HG02938 (cell line): ENCODE measurements around the gene TRANK1.
"Not testable (repeated sequence)": the region's sequence is repeated elsewhere in the genome, so short reads cannot be mapped to it uniquely, and the experiment has no call there.

Experiments used
- ATAC-seq: cut with Tn5 transposase; IDR thresholded peaks from one replicate; pipeline ENCODE4 v1.9.1; 2021; ENCODE audit warnings: mild to moderate bottlenecking, moderate library complexity; ENCODE audit not compliant: unreplicated experiment

TRANK1 gene

GRCh38 chr3:36923523-36923943 is 21.3 kb downstream of the TRANK1 start:
- ATAC-seq, result no peak

- ATAC-seq, result no peak
Measured at GRCh38 chr3:36920884-36921567, 23.8 kb downstream of the TRANK1 start.

DNA sequence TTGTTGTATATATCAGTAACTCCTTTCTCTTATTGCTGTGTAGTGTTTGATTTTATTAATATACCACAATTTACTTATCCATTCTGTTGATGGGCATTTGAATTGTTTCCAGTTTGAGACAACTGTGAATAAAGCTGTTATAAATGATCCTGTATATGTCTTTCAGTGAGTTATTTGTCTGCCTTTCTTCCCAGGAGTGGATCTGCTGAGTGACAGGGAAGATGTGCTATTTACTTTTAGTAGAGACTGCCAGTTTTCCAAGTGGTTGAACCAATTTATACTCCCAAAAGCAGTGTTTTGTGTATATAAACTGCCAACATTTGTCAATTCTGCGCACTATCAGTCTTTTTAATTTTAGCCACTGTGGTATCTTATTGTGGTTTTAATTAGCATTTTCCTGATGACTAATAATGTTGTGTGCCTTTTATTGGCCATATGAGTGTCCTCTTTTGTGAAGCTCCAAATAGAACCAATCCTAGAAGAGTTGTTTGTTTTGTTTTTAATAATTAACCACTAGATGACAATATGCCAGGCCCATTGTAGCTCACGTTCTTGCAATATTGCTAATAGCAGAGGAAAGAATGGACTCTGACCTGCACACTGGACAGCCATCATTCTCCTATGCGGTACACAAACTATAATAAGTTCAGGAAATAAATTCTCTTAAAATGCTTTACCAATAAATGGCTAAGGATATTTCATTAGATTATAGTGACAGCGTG is 25.3 kb downstream of the TRANK1 start:
- no peak for ATAC-seq

GRCh38 chr3:36918050-36918449 is 26.8 kb downstream of the TRANK1 start:
- peak; percentile 79 for ATAC-seq

DNA sequence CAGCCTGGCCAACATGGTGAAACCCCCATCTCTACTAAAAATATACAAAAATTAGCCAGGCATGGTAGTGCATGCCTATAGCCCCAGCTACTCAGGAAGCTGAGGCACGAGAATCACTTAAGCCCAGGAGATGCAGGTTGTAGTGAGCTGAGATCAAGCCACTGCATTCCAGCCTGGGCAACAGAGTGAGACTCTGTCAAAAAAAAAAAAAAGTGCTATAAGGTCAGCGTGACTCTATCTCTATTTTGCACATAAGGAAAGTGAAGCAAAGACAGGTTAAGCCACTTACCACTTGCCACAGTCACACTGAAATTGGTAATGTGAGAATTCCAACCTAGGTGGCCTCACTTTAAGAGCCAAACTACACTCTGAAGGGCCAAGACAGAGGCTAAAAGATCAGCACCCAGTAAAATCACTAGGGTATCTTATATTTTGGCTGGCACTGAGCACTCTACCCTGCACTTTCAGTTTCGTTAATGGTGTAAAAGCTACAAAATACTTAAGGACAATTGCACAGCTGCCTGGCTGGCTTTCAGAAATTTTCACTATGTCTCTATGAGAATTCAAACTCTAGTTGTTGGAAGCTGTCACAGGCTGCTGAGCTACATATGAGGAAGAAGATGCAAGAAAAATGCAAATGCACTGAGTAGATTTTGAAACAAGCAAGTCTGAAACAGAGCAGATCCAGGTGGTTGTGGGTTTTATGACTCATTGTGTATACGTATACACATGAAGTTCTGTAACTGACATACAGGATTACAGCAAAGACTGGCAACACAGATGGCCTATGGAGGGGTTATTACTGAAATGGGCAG is 32.7 kb downstream of the TRANK1 start:
- peak; percentile 96 for ATAC-seq

- no peak for ATAC-seq
Measured at GRCh38 chr3:36909666-36910065, 35.2 kb downstream of the TRANK1 start.

GRCh38 chr3:36909181-36909580 is 35.7 kb downstream of the TRANK1 start:
- ATAC-seq, result no peak

DNA sequence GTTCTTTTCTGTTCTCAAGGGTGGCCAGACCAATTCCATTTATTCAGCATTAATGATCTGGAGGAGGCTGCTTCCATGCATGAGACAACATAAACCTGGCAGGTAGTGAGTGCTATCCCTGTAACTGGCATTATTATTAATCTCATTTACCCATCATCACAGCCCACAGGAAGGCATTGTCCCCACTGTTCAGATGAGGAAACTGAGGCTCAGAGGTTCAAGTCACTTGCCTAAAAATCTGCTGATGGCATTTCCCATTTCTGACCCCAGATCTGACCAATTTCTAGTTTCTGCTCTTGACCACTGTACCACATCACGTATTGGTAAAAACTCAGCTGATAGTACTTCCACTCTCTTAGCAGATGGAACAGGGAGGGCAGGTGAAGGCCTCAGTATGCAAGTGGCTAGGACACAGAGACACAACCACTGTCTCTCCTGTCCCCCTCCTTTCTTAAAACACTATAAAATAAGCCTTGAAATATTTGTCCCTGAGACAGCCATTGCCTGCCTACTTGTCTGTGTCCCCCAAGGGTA is 36.1 kb downstream of the TRANK1 start:
- no peak for ATAC-seq

GRCh38 chr3:36907911-36908646 is 36.8 kb downstream of the TRANK1 start:
- no peak for ATAC-seq

GRCh38 chr3:36906504-36907149 is 38.2 kb downstream of the TRANK1 start:
- ATAC-seq, result no peak

DNA sequence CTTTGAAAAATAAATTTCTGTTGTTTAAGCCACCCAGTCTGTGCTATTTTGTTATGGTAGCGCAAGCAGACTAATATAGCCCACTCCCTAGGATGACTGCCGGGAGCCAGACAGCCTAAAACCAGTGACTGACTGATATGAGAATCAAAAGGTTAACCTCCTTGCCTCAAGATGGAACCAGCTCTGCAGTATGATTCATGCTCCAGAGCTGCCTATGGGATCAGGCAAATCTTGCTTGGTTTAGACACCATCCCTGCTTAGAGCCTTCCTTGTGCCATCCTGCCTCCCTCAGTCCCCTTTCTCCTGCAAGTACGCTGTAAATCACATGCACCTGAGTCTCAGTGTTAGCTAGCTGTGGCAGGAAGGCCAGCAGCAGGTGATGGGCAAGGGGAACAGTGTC is 39.3 kb downstream of the TRANK1 start:
- ATAC-seq, result no peak

GRCh38 chr3:36904641-36905040 is 40.2 kb downstream of the TRANK1 start:
- no peak for ATAC-seq

DNA sequence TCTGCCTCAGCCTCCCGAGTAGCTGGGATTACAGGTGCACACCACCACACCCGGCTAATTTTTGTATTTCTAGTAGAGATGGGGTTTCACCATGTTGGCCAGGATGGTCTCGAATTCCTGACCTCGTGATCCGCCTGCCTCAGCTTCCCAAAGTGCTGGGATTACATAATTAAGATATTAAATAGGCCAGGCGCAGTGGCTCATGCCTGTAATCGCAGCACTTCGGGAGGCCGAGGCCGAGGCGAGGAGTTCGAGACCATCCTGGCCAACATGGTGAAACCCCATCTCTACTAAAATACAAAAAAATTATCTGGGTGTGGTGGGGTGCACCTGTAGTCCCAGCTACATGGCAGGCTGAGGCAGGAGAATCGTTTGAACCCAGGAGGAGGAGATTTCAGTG is 40.8 kb downstream of the TRANK1 start:
- not testable (repeated sequence) for ATAC-seq

GRCh38 chr3:36903119-36903882 is 41.6 kb downstream of the TRANK1 start:
- no peak for ATAC-seq

DNA sequence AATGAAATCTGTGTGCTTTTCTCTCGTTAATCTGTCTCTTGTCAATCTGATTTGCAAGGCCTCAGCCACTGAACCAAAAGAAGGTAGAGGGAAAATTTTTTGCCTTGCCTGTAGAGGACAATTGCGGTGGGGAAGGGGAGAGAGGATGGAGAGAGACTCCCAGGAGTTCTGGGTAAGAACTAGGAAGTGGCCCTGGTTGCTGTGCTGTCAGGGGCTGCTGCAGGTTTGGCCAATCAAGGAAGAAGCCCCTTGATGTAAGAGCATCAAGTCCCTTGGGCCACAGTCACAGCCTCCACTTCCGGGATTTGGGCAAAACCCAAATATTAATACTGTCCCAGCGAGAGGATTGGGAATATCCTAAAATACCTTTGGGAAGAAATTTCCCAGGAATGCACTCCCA is 43.3 kb downstream of the TRANK1 start:
- ATAC-seq, result no peak

GRCh38 chr3:36900474-36901443 is 44.1 kb downstream of the TRANK1 start:
- no peak for ATAC-seq

DNA sequence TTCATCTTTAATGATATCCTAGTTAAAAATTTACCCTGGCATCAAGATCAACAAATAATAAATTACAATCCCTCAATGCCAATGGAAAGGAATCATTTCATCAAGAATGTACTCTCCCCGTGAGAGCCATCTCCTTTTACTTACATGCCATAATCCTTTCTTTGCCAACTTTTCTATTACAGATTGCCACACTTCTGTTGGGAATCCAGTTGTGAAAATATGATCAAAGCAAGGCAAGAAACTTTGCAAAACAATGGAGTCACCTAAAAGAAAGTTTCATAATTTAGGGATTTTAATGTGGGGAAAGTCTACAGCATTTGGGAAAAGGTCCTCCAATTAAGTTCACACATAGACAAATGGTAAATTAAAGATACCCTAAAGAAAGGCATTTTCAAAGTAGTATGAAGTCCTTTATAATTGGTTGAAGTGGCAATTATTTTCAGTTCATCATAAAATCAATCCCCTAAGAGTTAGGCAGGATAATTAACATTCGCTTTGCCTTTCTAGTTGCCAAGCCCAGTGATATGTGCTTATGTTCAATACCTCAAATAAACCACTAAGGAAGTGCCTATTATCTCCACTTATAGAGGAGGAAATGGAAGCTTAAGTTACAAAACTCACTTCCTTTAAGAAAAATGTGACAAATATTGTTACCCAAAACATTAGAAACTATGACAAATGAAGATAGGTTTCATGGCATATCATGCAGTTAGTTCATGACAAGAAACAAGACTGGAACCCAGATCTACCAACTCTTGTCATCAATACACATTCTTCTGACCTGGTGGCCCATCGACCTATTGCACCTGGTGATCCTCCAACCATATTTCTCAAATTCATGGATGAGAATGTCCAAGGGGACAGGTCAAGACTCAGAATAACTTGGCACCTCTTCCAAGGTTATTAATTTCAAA is 49.1 kb downstream of the TRANK1 start:
- ATAC-seq, result no peak
